ENCODE results near the gene SGMS1.

Gene SGMS1

DNA sequence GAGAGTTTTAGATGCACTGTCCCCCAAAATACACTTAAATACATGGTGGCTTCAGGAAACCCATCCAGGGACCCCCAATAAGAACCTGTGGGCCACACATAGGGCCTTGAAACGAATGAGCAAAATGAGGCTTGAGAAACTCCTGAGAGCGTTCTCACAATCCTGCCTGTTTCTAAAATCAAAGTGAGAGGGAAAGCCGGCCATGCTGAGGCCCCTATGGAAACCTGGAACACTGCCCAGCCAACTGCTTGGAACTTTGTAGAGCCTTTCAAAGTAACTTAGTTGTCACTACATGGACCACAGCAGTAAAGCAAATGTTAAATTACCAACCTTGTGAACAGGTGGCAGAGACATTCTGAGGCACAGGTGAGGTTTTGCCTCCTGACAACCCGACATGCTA lies 13.4 kb downstream of the SGMS1 start:
- DNase-seq (ENCODE audit: low read depth) = no peak

DNA sequence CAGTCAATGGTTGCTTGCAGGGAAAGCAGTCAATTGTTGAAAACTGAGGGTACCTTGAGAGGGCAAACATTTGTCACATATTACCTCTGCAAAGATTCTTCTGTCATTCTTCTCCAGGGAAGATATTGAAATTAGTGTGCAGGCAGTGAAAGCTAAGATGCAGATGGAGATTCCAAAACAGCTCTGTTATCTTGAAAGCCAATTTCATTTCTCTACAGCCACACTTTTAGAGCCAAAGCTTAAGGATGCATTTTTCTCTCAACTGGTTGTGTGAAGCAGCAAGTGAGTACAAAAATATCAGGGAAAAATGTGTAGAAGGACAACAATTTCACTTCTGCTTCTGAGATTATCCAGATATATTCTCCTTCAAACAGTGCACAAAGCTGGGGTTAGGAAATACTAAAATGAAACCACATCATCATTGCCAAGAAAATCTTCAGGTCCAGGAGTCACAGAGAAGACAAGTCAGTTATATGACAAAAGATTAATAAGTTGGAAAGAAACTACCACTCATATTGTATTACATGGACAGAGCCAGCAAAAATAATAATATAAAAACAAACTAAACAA lies 16.3 kb downstream of the SGMS1 start:
- DNase-seq (ENCODE audit: low read depth) = no peak

DNA sequence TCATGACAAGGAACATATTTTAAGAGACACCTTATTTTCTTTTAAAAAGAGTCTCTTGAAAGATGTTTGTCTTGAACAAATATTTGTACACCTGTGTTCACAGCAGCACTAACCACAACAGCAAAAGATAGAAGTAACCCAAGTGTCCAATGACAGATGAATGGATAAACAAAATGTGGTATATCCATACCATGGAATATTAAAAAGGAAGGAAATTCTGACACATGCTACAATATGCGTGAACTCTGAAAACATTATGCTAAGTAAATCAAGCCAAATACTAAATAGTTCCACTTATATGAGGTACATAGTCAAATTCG lies 17.8 kb downstream of the SGMS1 start:
- DNase-seq (ENCODE audit: low read depth) = no peak

DNA sequence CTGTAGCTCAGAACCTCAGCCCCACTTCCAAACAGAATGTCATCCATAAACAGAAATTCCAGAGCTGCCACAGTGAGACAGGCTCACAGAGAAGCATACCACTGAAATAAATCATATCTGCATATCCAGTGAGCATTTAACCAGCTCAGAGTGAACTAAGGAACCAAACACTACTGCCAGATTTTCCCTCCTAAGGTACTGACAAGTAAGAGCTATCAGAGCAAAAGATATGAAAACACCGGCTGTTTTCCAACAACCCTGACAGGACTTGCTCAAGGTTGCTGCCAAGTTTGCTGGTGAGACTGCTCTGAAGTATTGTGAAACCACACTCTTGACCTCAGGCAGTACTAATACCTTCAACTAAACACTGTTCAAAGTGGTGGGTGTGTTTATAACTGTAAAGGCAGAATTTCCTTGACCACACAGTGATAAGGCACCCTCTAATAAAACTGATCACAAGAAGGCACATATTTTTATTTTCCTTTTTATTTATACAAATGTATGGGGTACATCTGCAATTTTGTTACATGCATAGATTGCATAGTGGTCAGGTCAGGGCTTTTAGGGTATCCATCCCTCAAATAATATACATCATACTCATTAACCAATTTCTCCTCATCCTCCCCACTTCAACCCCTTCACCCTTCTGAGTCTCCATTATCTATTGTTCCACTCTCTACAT lies 18.3 kb downstream of the SGMS1 start:
- DNase-seq (ENCODE audit: low read depth) = no peak

DNA sequence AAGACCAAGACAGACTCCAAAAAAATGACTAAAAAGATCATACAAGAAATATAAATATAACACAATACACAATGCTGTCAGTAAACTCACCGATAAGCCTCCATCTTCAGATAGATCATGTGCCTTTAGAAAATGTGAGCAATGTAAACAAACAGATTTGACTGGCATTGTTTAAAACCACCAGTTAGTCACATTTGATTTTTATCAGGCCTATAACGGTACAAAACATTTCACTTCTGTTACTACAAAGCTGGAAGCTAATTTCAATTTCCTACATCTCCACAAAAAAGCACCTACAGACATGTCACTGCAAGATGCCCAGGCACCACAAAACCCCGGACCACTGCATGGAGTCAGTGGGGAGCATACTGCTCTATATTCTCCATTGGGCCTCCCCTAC lies 18.9 kb downstream of the SGMS1 start:
- no peak for DNase-seq (ENCODE audit: low read depth)

DNA sequence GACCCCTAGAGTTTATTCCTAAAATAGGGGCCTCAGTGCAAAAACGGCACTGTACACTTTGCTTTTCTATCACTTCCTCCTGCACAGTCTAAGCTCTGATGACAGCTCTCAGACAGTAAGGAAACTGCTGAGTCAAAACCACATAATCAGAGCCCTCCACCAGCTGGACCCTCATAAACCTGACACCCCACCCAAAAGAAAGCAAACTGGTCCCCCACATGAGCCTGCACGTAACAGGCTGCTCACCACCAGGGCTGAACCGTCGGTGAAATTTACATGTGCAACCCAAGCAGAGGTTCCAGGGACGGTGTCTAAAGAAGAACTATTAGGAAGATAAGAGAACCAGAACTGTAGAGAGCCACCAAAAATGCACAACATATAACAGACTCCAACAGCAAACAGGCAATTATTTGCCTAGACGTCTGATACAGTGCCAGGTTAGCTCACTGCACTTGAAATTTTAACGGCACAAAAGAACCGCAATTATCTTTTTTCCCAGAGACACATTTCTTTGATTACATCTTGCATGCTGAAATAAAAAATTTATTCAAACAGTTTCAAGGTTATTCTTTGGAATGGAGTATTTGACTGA lies 19.6 kb downstream of the SGMS1 start:
- no peak for DNase-seq (ENCODE audit: low read depth)

DNA sequence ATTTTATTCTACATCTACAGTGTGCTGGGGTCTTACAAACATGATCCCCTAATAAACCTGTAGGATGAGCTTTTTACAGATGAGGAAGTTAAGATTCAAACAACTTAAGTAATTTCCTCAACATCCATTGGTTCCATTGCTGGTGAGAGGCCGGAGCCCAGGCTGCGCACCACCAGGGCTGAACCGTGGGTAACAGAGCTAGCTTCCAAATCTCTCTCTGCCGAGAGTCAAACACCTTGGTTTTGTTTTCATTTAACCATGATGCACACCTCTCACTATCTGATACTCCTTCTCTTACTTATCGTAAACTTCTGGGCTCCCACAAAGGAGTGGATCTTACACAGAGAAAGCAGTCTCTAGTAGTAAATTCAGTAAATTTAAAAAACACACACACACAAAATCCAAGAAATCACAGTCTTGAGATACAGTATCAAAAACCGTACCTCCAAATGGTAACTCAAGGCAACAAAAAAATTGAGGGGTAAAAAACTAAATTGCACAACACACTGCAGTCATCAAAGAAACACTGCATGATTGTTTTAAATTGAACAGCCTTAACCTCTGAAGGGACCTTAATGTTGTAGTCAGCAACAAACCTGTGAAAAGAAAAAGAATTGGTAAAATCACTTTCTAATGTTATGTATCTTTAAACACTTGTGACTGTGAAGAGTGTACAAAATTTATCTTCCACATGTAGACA lies 20.5 kb downstream of the SGMS1 start:
- DNase-seq (ENCODE audit: low read depth) = no peak

DNA sequence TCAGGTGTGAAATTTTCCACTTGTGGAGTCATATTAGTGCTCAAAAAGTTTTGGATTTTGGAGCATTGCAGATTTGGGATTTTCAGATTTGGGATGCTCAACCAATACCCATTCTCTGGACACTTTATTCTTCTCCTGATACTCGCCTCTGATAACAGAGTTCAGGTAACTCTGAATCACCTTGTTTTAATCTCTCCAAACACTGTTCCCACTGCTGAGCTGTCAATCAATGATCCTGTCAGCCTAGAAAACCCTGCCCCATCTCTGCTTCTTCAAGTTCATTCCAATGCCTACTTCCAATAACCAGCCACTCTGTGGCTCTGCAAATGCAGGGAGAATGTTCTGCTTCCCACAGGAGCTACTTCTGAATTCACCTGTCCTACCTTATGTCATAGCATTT lies 21.8 kb downstream of the SGMS1 start:
- DNase-seq (ENCODE audit: low read depth) = no peak

DNA sequence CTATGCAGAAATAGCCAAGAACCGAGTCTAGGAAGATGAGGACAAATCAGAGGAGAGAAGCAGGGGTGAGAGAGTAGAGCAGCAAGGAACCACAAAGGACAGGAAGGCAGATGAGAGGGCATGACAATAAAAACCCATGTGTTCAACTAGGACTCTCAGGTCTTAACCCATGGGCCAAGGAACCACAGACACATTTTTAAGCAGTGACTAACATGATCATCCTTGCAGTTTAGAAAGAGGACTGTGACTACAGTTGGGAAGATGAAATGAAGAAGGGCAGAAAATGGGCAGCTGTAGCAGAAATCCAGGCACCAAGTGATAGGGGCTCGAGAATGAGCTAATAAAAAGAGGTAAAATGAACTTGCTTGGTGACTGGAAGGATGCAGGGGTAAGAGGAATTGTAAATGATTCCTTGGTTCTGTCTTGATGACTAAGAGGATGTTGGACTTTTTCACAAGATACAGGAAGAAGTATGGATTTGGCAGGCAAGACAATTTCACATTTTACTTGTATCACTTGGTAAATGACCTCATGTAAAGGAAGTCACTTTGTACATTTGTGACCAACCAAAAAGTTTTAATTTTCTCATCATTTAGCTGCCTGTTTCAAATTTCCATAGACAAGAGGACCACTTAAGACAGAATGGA lies 22.8 kb downstream of the SGMS1 start:
- DNase-seq (ENCODE audit: low read depth) = no peak

DNA sequence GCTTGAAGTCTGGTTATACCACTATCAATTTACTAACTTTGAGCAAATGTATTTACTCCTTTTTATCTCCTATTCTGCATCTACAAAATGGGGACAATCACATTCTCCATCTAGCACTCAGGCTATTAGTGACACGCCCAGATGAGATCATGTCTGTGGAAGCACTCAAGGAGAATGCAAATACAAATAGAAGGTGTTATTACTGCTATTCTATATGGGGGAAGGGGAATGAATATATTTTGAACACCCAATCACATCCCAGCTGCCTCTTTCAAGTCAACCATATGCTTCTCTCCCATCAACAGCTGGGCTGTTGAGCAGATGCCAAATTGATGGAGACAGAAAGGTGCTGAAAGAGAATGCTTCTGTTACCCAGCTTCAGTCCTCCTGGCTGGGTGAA lies 23.5 kb downstream of the SGMS1 start:
- no peak for DNase-seq (ENCODE audit: low read depth)

DNA sequence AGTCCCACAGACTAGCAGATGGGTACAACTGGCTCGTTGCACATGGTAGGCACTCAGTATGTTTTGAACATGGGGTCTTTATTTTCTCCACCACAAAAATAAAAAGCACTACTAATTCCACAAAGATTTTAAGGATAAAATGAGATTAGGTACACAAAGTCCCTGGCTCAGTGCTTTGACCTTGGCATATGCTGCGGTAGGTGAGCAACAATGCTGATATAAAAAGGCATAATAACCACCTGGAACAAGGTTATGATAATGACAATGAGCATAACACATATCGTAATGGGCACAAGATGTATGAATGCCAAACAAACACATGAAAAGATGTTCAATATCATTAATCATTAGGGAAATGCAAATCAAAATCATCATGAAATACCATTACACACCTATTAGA lies 26.9 kb downstream of the SGMS1 start:
- DNase-seq (ENCODE audit: low read depth) = no peak

DNA sequence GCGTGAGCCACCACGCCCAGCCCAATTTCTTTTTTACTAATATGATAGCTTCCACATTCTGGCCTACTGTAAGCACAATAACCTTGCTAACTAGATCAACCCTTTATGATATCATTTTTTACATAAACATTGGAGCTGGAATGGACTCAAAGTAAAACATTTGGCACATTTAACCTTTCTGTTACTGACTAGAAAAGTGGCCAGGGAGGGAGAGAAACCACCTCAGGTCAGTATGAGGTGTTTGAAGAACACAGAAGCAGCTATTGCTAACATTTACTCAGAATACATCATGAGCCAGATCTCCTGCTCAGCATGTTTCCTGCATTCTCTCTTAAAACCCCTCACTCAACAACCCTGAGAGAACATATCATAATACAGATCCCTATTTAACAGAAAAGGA lies 27.3 kb downstream of the SGMS1 start:
- no peak for DNase-seq (ENCODE audit: low read depth)

DNA sequence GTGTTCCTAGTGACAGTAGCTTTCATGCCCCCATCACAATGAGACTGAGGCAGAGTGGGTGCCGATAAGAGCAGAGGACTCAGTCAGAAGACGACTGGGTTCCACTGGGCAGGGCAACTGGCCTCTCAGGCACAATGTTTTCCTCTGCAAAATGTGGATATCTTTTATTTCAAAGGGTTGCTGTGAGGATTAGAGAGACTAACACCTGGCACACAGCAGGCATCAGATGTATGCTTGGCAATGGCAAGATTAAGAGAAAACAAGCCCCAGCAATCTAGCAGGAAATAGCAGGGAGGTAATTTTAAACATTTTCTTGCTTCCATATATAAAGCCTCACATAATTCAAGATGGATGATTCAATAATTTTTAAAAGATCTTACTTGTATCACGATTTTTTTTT lies 28.0 kb downstream of the SGMS1 start:
- DNase-seq (ENCODE audit: low read depth) = no peak

DNA sequence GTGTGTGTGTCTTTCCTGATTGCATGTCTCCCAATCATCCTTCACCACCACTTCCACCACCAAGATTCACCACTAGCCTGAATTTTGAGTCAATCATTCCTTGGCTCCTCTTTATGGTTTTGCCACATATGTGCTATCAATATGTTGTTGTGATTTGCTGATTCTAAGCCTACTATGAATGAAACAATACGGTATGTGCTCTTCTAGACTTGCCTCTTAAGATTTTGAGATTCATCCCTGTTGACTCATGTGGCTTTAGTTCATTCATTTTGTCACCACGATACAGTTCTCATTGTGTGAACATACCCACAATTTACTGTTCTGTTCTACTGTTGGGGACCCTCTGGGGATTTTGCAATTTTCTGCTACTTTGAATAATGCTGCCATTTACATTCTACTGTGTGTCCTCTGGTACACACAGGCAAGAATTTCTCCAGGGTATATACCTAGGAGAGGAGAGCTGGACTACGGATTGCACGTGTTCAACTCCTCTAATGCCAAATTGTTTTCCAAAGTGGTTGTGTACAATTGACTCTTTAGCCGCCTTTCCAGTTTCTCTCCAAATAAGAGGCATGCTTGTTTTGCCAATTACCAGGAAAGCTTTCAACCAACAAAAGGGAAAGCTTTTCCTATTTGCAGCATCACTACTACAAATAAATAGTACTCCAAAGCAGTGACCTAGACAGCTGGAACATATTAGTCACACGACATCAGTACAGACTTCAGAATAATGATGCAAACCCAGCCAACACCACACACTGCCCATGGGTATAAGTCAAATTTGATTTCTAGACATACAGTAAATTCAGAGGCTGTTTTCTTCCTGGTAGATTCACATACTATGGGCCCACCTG lies 30.0 kb downstream of the SGMS1 start:
- no peak for DNase-seq (ENCODE audit: low read depth)

DNA sequence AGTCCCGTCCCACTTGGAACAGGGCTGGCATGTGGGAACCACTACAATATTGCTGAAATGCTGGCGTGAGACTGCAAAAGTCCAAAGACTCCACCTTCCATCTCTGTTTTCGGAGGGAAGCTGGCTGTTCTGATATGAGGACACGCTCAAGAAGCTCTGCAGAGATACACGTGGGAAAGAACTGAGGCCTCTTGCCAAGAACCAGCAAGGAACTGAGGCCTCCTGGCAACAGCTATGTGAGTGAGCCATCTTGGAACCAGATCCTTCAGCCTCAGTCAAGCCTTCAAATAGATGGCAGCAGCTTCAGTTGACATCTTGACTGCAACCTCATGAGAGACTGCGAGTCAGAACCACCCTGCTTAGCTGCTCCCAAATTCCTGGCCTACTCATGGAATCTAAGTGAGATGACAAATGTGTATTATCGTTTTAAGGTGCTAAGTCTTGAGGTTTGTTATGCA lies 30.8 kb downstream of the SGMS1 start:
- DNase-seq (ENCODE audit: low read depth) = no peak

DNA sequence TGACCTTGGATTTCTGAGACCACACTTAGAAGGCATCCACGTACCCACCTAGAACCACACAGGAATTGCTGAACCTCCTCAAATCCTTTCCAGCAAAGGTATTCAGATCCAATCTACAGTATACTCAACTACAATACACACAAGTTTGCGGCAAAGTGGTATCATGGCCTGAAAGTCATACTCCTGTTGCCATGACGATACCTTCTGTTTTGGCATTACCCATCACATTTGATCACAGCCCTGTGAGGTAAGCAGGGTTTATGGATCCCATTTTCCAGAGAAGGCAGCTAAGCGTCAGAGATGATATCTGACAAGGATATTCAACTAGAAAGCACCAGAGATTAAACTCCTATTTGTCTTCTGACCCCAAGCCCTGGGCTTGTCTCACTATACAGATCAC lies 32.8 kb downstream of the SGMS1 start:
- DNase-seq (ENCODE audit: low read depth) = no peak

DNA sequence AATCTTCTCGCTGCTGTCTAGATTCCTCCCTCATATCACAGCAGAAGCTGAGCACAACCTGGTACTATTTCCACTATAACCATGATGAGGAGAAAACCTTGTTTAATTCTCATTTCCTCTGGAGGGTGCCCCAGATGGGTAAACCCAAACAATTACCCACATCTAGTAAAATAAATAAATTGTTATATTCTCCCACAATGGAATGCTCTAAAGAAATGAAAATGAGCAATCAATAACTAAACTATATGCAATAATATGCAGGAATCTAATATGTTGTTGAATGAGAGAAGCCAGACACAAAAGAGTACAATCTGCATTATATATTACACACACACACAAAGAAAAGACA lies 37.0 kb downstream of the SGMS1 start:
- no peak for DNase-seq (ENCODE audit: low read depth)

DNA sequence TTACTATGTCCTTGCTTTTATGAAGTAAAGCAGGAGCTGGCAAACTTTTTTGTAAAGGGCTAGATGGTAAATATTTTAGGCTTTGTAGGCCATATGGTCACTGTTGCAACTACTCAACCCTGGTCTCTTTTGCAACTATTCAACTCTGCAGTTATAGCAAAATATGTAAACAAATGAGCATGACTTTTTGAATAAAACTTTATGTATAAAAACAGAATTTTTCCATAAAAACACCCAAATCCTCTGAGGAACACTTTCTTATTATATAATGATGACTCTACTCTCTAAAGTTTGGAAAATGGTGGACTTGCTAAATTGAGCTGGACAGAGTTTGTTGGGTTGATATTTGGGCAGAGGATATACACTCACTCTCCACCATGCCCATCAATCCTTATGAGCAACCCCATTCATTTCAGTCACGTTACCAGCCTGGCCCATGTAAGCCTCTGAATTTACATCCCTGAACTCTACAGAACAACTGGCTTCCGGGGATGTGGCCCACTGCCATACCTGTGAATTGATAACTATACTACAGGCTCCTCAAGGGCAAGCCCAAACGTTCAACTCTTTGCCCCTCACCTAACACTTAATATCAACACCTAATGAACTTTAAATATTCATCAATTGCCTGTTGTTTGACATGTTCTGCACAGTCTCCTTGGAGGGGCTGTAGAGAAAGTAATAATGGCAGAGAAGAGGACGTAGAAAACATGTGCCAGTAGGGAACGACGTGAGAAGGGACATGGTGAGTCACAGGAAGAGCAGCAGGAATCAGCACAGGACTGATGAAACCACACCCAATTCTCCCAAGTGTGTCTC lies 37.6 kb downstream of the SGMS1 start:
- no peak for DNase-seq (ENCODE audit: low read depth)

DNA sequence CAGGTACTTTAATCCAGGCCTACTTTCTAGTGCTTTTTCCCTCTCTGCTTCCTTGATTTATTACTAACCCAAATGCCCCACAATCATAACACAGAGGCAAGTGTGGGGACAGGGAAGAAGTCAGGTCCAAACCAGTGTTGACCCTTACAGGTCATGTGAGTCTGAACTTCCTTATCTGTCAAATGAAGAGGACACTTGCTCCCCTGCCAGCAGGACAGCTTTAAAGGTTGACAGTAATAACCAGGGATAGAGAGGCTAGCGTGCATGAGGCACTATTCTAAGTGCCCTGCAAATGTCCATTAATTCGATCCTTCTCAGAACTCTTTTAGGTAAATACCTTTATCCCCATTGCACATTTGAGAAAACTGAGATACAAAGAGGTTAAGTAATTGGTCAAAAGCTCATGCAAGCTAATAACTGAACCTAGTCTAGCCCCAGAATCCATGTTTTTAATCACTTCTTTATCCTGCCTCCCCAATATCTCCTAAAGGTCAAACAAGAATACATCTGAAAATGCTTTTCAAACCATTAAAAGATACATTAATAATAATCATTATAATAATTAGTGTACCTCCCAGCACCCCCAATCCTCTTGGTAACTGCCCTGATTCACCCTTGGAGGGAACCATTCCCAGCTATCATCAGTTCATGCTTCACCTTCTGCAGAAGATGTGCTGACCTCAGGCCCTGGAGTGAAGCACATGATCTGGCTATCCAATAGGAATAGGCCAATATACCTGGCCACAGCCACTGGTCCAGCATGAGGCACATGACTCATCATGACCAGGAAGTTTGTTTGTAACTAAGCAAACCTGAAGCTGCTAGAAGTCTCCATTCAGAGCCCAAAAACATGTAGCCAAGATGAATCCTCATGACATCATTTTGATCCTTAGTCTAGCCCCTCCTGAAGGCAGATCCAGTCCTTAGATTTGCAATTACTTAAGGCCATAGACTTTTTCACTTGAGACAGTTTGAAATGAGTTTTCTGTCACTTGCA lies 40.7 kb downstream of the SGMS1 start:
- no peak for DNase-seq (ENCODE audit: low read depth)

DNA sequence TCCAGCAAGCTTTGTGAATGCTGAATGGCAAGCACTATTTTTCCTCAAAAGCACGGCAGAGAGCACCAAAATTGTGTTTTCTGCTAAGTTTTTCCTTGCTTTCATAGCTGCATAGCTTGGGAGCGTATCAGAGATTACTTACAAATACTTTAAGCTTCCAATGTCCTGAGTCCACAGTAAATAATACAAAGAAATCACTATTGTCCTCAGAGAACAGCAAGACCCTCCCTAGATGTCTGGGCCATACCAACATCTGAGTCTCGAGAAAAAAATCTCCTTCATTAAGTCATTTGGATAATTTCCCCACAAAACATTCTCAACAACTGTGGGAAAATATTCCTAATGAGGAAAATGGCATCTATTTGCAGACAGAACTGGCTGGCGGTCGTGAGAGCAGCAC lies 41.7 kb downstream of the SGMS1 start:
- DNase-seq (ENCODE audit: low read depth) = no peak

Measured in stimulated activated CD8-positive, alpha-beta memory T cell treated with anti-CD3 and anti-CD28 coated beads, Interleukin-4, amount 100 ng/mL, for 24 hours (primary cell).